K562 (cell line): ENCODE results near the gene PLXDC2. TPM values are rescaled to one million over a fixed set of nuclear protein-coding genes. Genes with fewer than 3 reads are reported as not detected.

Experiments used
- ATAC-seq: fragments of 200-7000 bp; cut with Tn5 transposase; 3 replicates; pipeline ENCODE4 v1.9.1; 2020; ENCODE audit warnings: moderate library complexity
- BruUV-seq: library from RNA; stranded (reverse); fragments of 400-500 nt; replicated peaks from 2 replicates; lab custom pipeline; 2021; lab: Mats Ljungman, UMichigan
- CTCF ChIA-PET: fragments of 300-600 bp; formaldehyde crosslinking; extraction: SDS; loops from one replicate; lab custom pipeline; 2021; ENCODE audit warnings: low intra/inter-chr PET ratio; lab: Yijun Ruan, JAX
- POLR2A ChIA-PET: fragments of 300-600, 350-650 bp; sonication (Branson Sonifier 250); formaldehyde crosslinking; extraction: SDS; loops from one replicate; lab custom pipeline; 2021; ENCODE audit warnings: antibody characterized with exemption, inconsistent platforms; lab: Yijun Ruan, JAX
- DNase-seq, 4 experiments: peaks; one replicate each; pipeline versions ENCODE4 v3.0.0 to v3.0.0-alpha.2; 2011 to 2018; ENCODE audit warnings: low spot score in 3 of 4, mixed read lengths in 3 of 4; ENCODE audit errors: extremely low read depth in 1 of 4
- FAIRE-seq: peaks from 2 replicates; lab custom pipeline; 2011; peaks lifted over from hg19 to GRCh38; lab: Jason Lieb, UNC
- H2AFZ ChIP-seq: 2 replicates; pipeline ENCODE4 v1.6.0; 2011; ENCODE audit warnings: low read depth, low read length, control low read depth, inconsistent platforms
- H3K27ac ChIP-seq: fragments of 200-600 bp; 3 replicates; pipeline ENCODE4 v1.8.0; 2011; ENCODE audit warnings: low read depth, mild to moderate bottlenecking, control low read depth, inconsistent platforms, low read length, moderate library complexity, mixed read lengths; ENCODE audit errors: extremely low read depth
- H3K27me3 ChIP-seq, 2 experiments: fragments of 300-600 bp in 1 of 2; 2 replicates in 1 of 2; 3 replicates in 1 of 2; pipeline versions ENCODE4 v1.6.0 to v1.8.0; 2011; ENCODE audit warnings: inconsistent platforms in 2 of 2, low read length in 2 of 2, mild to moderate bottlenecking in 1 of 2, mixed read lengths in 1 of 2, moderate library complexity in 1 of 2; ENCODE audit not compliant: control insufficient read depth in 2 of 2, insufficient read depth in 2 of 2
- H3K36me3 ChIP-seq: fragments of 300-600 bp; 3 replicates; pipeline ENCODE4 v1.8.0; 2011; ENCODE audit warnings: mild to moderate bottlenecking, low read length, inconsistent platforms; ENCODE audit not compliant: control insufficient read depth, insufficient read depth
- H3K4me1 ChIP-seq, 2 experiments: fragments of 200-600 bp in 1 of 2; replicated peaks in 1 of 2; 2 replicates in 1 of 2; 3 replicates in 1 of 2; pipeline versions ENCODE4 v1.5.1 to v1.8.0; 2011; ENCODE audit warnings: inconsistent platforms in 2 of 2, low read length in 2 of 2, mild to moderate bottlenecking in 1 of 2, mixed read lengths in 1 of 2, moderate library complexity in 1 of 2; ENCODE audit not compliant: control insufficient read depth in 2 of 2, insufficient read depth in 2 of 2
- H3K4me2 ChIP-seq: 2 replicates; pipeline ENCODE4 v1.6.1; 2011; ENCODE audit warnings: low read length, control low read depth, inconsistent platforms, mixed read lengths; ENCODE audit not compliant: insufficient read depth
- H3K4me3 ChIP-seq: fragments of 200-600 bp; sonication (generic), shearing (Covaris generic); 2 replicates; pipeline ENCODE4 v1.5.1; 2016; ENCODE audit warnings: control low read depth, inconsistent platforms
- H3K79me2 ChIP-seq: fragments of 200-600 bp; 3 replicates; pipeline ENCODE4 v1.8.0; 2011; ENCODE audit warnings: low read length, inconsistent platforms; ENCODE audit not compliant: control insufficient read depth, insufficient read depth
- H3K9ac ChIP-seq, 2 experiments: 2 replicates each; pipeline versions ENCODE4 v1.6.0 to v1.6.1; 2011; ENCODE audit warnings: low read depth in 2 of 2, low read length in 2 of 2, control low read depth in 1 of 2, inconsistent platforms in 1 of 2, mild to moderate bottlenecking in 1 of 2, mixed read lengths in 1 of 2; ENCODE audit not compliant: insufficient read depth in 1 of 2
- H3K9me1 ChIP-seq: one replicate; pipeline ENCODE4 v1.6.0; 2011; ENCODE audit warnings: inconsistent platforms, mild to moderate bottlenecking, low read length, moderate library complexity; ENCODE audit not compliant: control insufficient read depth, insufficient read depth
- H3K9me3 ChIP-seq: replicated peaks from 2 replicates; pipeline ENCODE4 v1.5.1; 2011; ENCODE audit warnings: low read depth, low read length, inconsistent platforms; ENCODE audit not compliant: control insufficient read depth, insufficient read depth
- H4K20me1 ChIP-seq: replicated peaks from 2 replicates; pipeline ENCODE4 v1.6.1; 2011; ENCODE audit warnings: low read length, inconsistent platforms, mixed read lengths; ENCODE audit not compliant: control insufficient read depth, insufficient read depth
- ARID1B ChIP-seq: fragments of 450-650 bp; IDR thresholded peaks from 2 replicates; pipeline ENCODE4 v1.6.1; 2016; ENCODE audit warnings: antibody characterized with exemption, mild to moderate bottlenecking, inconsistent platforms
- CHD1 ChIP-seq: fragments of 200-600 bp; sonication (generic); IDR thresholded peaks from one replicate; pipeline ENCODE4 v1.6.1; 2012; ENCODE audit warnings: mild to moderate bottlenecking, moderate library complexity, low read length, inconsistent platforms
- ESRRA ChIP-seq: fragments of 450-650 bp; IDR thresholded peaks from 2 replicates; pipeline ENCODE4 v1.6.1; 2014; ENCODE audit warnings: low read depth, mild to moderate bottlenecking, moderate library complexity, borderline replicate concordance
- HOXB6 ChIP-seq: fragments of 250-450 bp; sonication (Bioruptor Pico); IDR thresholded peaks from 2 replicates; pipeline ENCODE4 v1.5.1; 2022; ENCODE audit warnings: mild to moderate bottlenecking, borderline replicate concordance
- JUNB ChIP-seq: fragments of 450-650 bp; formaldehyde crosslinking; conservative IDR thresholded peaks from 2 replicates; pipeline ENCODE4 v1.4.0; 2020; ENCODE audit warnings: mild to moderate bottlenecking
- NCOA1 ChIP-seq: fragments of 450-650 bp; IDR thresholded peaks from 2 replicates; pipeline ENCODE4 v1.6.1; 2016; ENCODE audit warnings: low read depth
- PHTF2 ChIP-seq: fragments of 250-450 bp; sonication (Bioruptor Pico); IDR thresholded peaks from 2 replicates; pipeline ENCODE4 v1.5.0; 2021; ENCODE audit warnings: mild to moderate bottlenecking
- POLR3G ChIP-seq: IDR thresholded peaks from 2 replicates; pipeline ENCODE4 v1.6.1; 2011; ENCODE audit not compliant: insufficient read length, insufficient replicate concordance; ENCODE audit errors: extremely low read depth
- SIN3A ChIP-seq, 2 experiments: fragments of 150-350 bp in 1 of 2; IDR thresholded peaks; 2 replicates each; pipeline ENCODE4 v1.6.1; 2011 to 2016; ENCODE audit warnings: borderline replicate concordance in 2 of 2, low read depth in 2 of 2, low read length in 2 of 2, mild to moderate bottlenecking in 2 of 2, moderate library complexity in 2 of 2; ENCODE audit not compliant: control insufficient read depth in 1 of 2
- ZBTB26 ChIP-seq: fragments of 450-650 bp; formaldehyde crosslinking; IDR thresholded peaks from 2 replicates; pipeline ENCODE4 v1.4.0; 2022; ENCODE audit warnings: missing genetic modification characterization
- ZNF609 ChIP-seq: sonication (generic); formaldehyde crosslinking; IDR thresholded peaks from 2 replicates; pipeline ENCODE4 v1.8.1; 2023; ENCODE audit warnings: missing genetic modification reagents, mild to moderate bottlenecking, borderline replicate concordance
- ZNF740 ChIP-seq, 3 experiments: fragments of 200-800 bp in 1 of 3; sonication (Bioruptor generic) in 1 of 3; sonication (generic) in 1 of 3; formaldehyde crosslinking in 1 of 3; IDR thresholded peaks; 2 replicates each; pipeline versions ENCODE4 v1.6.1 to v1.8.0; 2016 to 2022; ENCODE audit warnings: mild to moderate bottlenecking in 2 of 3, missing compliant biosample characterization in 2 of 3, missing genetic modification characterization in 2 of 3, missing genetic modification reagents in 1 of 3
- ZNF764 ChIP-seq: fragments of 250-450 bp; sonication (Bioruptor Pico); IDR thresholded peaks from 2 replicates; pipeline ENCODE4 v1.4.0; 2020; ENCODE audit warnings: low read depth, mild to moderate bottlenecking, moderate library complexity
- WGBS: fragments of 100-300 bp; shearing (Covaris generic); methylation state at CpG from one replicate; pipeline ENCODE4 v1.1.6; 2016; ENCODE audit warnings: low coverage, mixed read lengths; ENCODE audit not compliant: insufficient coverage; ENCODE audit errors: missing lambda C conversion rate; 5-methylcytosine and 5-hydroxymethylcytosine counted together
- in situ Hi-C: fragments of 300-500 bp; cut with MboI; formaldehyde crosslinking; loops from 4 replicates; pipeline ENCODE4 v1.15.0; 2018; ENCODE audit warnings: inconsistent platforms, mixed read lengths
- intact Hi-C: fragments of 100-400 bp; cut with micrococcal nuclease; formaldehyde crosslinking; loops from 2 replicates; pipeline ENCODE4 v1.14.2; 2022
- polyA plus RNA-seq, 8 experiments: library from polyadenylated mRNA; depleted of rRNA in 4 of 8; stranded (reverse) in 5 of 8; unstranded in 3 of 8; fragments of >200 nt; fragmentation: Nextera tagmentation in 2 of 8; fragmentation: Illumina TruSeq in 1 of 8; extraction: Ambion mirVana in 2 of 8; extraction: Trizol in 1 of 8; gene quantifications; 2 replicates each; pipeline versions ENCODE4 v1.2.1 to v1.2.3, GENCODE V29; 2011 to 2014; ENCODE audit warnings: inconsistent platforms in 1 of 8, missing spikeins in 1 of 8
- total RNA-seq, 7 experiments: library from RNA; depleted of rRNA in 6 of 7; stranded (reverse); fragments of >200 nt in 6 of 7; fragmentation: Illumina TruSeq in 2 of 7; extraction: Trizol in 2 of 7; gene quantifications; 2 replicates each; pipeline versions ENCODE4 v1.2.1 to v1.2.3, GENCODE V29; 2011 to 2021; ENCODE audit warnings: low replicate concordance in 1 of 7

PLXDC2 gene
- total and polyA plus RNA-seq, 9 of the 15 experiments (the other 6 are each of a cell fraction or from before 2014, with no cell fraction given), result 0.01 to 0.33 (median 0.10) TPM; not detected in 3

- TF ChIP-seq ZNF740 (CRISPR knock-in tag; IDR thresholded peaks at IDR 0.05), result no peak
- TF ChIP-seq ZNF740 (tag; IDR thresholded peaks at IDR 0.05), result no peak
- no peak for TF ChIP-seq ZBTB26 (CRISPR knock-in tag)
- TF ChIP-seq NCOA1, result no peak
- TF ChIP-seq, all 486 proteins: peak for 0
Observed at GRCh38 chr10:20117471-20117870, 301.2 kb downstream of the PLXDC2 start (continued).

GRCh38 chr10:20118119-20118518 lies 301.9 kb downstream of the PLXDC2 start:
- in situ Hi-C loops, result no loop called here
- BruUV-seq, result no TSS peak
- POLR2A ChIA-PET, result no interaction called here
- no peak for TF ChIP-seq ARID1B
- no peak for TF ChIP-seq ESRRA
- no peak for TF ChIP-seq HOXB6 (CRISPR knock-in tag)
- TF ChIP-seq SIN3A (IDR thresholded peaks at IDR 0.05; ENCODE audit: borderline replicate concordance in 2 of 2, control insufficient read depth in 1 of 2, low read depth in 2 of 2, low read length in 2 of 2), result no peak
- no peak for TF ChIP-seq PHTF2
- TF ChIP-seq CHD1, result no peak
- TF ChIP-seq POLR3G, result no peak
- no peak for TF ChIP-seq ZNF764
- TF ChIP-seq JUNB (CRISPR knock-in tag), result no peak
- no peak for TF ChIP-seq ZNF609

More at GRCh38 chr10:20118119-20118518, 301.9 kb downstream of the PLXDC2 start:
- H3K4me2 ChIP-seq, result no peak overlapping the region
- CTCF ChIA-PET, result no interaction called here
- H3K27me3 ChIP-seq, result no peaks in the 10 kb centered on the region
- H3K9me1 ChIP-seq, result no peaks in the 10 kb centered on the region
- no peaks in the 10 kb centered on the region for H3K36me3 ChIP-seq
- ATAC-seq (no peak), DNase-seq (no peak), FAIRE-seq (no peak)
- no peak overlapping the region for H2AFZ ChIP-seq
- intact Hi-C loops, result no loop called here
- H3K4me1 ChIP-seq, result no peaks in the 10 kb centered on the region
- 0% methylated on average over 2 of the region's 2 CpGs for WGBS
- no peaks in the 10 kb centered on the region for H3K9me3 ChIP-seq
- no peaks in the 10 kb centered on the region for H4K20me1 ChIP-seq
- H3K9ac ChIP-seq, result no peak overlapping the region
- H3K27ac ChIP-seq, result no peak overlapping the region
- H3K4me3 ChIP-seq, result no peak overlapping the region
- H3K79me2 ChIP-seq, result no peaks in the 10 kb centered on the region
